Dermis microvascular lymphatic vessel endothelial cell (primary cell): Measurements from ENCODE around the gene SNN. TPM values are rescaled to one million over a fixed set of nuclear protein-coding genes. Genes with fewer than 3 reads are reported as not detected.

Source experiments
- DNase-seq, 2 donors: peaks; one replicate each; pipeline versions ENCODE4 v3.0.0 to v3.0.0-alpha.2; 2010; ENCODE audit warnings: low read depth in 2 of 2
- total RNA-seq: library from RNA; depleted of rRNA; stranded (reverse); fragments of >200 nt; gene quantifications from 2 replicates; pipeline ENCODE4 v1.2.1, GENCODE V29; 2014

SNN gene
- total RNA-seq, 1 donor from 2014 or later, result 41.6 TPM

DNA sequence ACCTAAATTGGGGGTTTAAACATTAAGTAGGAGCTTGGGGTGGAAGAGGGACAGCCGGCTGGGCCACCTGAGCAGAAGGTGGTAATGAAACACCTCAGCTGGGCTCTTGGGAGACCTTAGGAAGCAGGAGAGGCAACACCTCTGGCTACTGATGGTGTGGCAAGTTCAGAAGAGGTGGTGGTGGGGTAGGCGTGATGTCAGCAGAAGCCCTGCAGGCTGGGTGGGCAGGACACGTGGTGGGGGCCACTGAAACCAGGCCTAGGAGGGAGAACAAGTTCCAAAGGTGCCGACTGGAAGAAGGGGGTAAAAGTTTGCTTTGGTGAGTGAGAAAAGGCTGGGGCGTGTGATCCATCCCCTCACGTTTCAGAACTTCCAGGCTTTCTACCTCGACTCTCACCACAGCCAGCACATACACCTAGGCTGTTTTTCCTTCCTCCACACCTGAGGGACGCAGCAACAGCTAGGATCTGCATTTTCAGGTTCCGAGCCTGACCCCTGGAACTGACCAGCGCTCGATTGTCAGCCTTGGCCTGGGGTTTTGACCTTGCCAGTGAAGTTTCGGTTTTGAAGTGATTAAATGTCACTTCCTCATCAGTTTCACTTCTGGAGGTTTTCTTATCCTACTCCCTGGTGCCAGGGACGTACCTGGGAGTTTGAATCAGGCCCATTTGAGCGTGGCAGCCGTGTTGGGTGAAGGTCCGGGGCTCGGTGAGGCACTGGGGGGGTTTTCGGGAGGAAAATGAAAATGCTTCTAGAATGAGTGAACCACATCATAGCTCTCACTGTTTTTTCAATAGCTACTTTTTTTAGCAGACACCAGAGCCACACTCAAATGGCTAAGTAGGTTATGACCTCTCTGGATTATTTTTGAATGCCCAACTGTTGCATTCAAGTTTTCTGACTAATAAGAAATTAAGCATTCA, 10.0 kb downstream of the SNN start:
- no peak for DNase-seq

DNA sequence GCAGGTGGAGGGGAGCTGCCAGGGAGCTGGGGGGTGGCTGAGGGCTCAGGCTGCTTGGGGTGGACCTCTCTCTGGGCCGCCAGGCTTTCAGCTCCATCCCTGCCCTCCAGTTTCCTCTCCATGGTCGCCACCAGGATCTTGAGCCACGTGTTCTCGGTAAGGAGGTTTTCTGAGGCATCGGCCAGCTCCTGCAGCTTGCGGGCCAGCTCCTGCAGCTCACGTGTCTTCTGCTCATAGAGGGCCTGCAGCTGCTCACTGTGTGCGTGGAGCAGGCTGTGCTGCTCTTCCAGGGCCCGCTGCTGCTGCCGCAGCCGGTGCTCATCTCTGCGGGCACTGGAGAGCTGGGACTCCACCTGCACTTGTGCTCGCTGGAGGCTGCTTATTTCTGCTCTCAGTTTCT, 11.0 kb downstream of the SNN start:
- no peak for DNase-seq

DNA sequence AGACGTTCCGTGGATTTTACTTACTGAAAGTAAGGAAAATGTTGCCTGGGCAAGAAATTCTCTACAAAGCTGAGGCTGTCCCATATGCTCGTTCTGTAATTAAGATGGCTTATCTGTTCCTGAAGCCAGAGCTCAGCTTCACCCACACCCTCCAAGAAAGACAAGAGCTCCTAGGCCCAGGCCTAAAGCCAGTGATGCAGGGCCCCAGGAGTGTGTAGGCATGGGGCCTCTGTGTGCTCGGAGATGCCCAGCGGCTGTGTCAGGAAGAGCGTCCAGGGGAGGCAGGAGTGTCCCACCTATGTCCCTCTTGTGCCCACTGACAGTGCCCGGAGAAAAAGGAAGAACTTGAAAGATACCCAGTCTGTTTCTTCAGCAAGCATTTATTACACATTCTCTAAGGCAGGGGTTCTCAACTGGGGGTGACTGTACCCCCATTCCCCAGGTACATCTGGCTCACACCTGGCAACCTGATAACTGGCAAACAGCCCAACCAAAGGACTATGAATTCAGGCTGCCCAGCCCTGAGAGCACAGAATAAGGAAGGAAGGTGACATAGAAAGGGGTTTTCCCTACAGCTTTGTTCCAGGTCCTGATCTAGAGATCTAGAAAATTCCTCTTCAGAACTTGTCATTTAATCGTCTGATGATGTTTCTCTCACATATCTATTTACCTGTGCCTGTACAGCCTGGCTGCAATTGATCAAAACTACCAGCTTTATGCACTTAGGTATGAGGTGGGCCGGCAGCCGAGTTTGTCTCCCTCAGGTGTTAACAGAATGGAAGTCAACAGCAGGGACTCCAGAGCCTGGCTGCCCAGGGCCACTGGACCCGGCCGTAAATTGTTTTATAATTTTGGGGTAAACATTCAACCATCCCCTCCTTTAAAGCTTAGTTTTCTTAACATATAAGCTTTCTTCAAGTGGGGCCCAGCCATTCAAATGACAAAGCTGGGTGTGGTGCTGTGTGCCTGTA, 12.0 kb downstream of the SNN start:
- no peak for DNase-seq

DNA sequence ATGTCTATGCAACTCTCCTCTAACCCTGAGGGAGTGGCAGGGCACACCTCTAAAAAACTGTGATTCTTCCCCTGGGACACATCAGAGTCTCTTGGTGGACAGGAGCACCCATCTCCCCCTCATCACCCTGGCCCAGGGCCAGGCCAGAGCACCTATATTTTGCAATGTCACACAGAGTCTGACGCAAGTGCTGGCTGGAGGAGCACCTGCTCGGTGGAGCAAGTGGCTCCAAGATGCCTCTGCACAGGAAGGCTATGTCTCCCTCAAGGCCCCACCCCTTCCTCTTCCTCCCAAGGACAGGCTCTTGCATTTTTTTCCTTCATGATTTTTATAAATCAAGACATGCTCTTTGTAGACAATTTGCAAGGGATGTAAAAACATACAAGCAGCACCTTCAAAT, 13.3 kb downstream of the SNN start:
- DNase-seq, result no peak

DNA sequence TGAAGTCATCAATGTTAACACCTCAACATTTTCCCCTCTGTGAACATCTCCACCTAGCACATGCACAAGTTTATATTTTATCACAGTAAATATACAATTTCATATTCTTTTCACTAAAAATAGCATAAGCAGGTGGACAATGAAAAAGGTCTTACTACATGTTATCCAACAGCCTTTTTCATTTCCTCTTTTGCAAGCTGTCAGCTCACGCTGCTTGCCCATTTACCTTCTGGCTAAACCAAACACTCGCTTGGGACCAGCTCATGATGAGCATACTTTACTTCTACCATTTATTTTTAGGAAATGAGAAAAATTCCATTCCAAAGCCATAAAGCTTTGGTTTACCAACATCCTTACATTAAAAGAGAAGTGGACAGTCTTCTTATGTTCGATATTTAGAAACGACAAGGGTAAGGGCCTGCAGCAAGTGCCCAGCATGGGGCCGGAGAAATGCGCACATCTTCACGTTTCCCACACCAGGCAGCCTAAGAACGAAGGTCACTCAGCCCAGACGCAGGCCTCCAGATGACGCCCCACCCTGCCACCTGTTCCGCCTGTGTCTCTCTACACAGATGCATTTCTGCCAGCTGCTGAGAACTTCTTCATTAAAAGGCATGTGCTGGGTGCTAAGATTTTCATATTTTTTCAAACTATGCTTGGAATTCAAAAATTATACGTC, 13.9 kb downstream of the SNN start:
- no peak for DNase-seq

DNA sequence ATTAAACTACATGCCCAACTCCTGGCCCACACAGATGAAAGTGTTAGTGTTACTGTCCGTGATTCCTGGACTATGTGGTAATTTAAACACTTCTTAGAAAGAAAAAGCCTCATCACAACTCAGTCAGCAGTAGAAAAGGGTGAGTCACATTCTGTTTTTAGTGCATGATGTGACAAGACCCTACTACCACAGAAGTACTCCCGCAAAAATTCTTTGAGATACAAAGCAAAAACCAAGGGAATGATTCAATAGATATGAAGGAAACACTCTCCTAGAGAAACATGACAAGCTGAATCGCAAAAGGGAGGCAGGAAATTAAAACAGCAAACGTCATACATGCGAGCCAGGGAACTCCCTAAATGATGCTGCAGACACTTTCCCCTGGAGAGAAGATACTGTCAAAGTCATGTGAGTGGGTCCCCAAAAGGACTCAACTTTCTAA, 14.4 kb downstream of the SNN start:
- DNase-seq, result peak in 1 of 2 donors; percentile 23

DNA sequence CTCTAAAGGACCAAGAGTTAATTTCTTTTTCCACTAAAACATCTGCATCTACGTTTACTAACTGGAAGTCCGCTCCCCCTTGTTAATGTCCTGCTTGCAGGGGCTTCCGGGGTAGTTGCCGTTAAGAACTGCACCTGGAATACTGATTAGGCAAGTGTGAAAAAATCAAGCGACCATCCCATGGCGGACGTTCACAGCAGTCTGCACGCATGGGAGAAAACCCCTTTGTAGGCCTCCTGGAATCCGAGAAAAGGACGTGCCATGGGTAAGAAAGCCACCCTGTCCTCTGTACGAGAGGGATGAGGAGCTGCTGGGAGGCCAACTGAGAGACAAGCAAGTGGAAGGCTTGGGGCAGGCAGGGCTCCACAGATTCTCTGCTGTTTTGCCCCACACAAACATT, 14.9 kb downstream of the SNN start:
- DNase-seq, result no peak

DNA sequence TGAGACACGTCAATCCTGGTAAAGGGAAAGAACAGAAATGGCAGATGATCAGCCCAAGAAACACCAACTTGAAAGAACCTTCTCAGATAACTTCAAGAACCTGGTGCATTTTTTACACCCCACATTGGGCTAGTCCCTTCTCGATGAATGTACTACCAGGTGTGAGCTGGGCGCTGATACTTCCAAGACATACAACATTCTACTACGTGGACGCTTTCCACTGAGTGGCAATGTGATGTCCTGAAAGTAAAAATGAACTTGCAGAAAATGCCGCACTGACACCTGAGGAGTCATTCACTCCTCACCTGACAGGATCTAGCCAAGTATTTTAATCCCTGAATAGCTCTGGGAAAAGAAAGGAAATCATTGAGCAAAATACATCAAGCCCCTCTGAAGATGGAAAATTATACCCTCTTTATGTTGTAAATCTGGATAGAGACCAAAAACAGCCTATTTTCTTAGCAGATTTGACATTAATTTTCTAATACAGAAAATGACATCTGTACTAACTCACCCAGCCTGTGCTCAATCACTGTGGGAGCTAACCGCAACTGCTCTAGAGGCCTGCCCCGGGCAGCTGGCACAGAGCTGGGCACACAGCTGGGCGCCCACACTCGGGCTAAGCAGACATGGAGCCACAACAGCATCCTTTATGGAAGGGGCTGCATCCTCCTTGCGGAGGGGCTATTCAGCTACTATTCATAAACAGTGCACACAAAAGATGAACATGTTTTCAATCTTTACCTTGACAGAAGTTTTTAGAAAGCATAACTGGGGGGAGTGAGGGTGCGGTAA, 16.2 kb downstream of the SNN start:
- no peak for DNase-seq

DNA sequence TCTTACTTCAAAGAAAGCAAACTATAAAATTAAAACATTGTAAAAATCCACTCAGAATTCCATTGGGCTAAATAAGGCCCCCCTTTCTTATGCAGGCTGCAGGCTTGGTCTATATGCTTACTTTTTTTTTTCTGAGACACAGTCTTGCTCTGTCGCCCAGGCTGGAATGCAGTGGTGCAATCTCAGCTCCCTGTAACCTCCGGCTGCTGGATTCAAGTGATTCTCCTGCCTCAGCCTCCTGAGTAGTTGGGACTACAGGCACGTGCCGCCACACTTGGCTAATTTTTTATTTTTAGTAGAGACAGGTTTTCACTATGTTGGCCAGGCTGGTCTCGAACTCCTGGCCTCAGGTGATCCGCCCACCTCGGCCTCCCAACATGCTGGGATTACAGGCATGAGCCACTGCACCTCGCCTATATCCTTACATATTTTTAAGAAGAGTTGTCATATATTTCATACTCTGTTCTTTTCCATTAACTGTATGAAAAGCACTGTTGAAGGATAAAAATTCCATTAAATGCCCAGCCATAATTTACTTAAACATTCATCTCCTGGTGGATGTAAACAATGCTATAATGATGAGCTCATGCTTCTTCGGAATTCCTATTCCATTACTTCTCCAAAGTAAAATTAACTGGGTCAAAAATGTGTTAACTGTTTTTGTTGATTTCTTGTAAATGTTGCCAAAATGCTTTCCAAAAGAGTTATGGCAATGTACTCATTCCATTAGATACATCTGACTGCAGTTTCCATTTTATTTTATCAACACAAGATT, 17.8 kb downstream of the SNN start:
- no peak for DNase-seq

DNA sequence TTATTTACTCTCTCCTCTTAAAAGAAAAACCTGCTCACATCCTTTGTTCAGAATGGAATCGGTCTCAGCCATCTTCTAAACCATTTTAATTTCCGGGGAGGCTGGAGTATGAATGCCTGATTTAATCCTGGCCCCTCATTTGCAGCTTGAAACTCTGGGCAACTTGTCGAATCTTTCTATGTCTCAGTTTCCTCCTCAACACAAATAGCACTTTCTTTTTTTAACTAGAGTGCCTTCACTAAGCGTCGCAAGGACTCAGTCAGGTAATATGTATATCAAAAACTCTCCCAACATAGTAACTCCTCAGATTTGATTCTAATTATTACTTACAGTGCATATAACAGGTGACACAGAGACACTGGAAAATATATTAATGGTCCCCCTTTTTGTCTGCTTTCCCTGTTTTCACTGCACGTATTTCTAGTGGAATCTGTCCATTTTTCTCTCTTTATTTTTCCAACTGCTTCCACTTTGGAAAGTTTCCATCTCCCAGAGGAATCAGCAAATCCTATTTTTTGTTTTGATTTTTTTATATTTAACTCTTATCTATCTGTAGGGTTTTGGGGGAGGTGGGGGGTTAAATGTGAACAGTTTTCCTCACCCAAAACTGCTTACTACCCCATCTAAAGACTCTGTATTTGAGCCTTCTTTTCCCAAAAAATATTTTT, 18.6 kb downstream of the SNN start:
- DNase-seq, result no peak

DNA sequence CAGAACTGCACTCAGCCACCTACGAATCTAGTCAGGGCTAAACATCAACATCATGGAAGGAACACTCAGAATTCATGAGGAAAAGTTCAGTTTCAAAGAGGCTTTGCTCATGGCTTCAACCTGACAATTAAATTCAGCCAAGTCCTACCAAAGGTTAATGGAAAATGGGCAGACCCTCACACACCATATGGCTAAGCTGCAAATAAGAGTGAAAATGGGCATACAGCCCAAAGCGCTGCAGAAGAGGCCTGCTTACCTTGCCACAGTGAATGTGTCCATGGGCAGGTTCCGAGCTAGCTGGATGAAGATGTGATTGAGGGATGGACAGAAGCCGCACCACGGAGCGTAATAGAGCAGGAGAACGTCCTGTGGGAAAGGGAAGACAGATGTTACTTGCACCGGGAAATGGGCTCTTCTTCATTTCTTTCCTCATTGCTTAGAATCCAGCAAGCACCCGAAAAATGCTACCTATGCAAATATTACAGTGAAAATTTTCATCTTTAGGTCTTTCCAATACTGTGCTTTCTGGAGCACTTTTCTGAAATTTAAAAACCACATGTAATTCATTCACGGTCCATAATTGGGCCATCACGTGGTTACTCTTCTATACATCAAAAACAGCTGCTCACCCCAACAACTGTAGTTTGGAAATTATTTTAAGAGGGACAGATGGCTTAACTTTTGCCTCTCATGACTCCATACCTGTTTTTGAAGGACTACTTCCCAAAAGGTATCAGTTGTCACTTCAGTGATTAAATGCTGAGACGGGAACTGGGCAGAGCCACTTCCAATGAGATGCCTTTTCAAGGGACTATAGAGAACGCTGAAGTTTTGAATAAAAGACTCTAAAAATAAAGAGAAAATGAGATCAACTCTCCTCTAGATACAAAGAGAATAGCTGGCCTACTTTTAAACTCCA, 19.6 kb downstream of the SNN start:
- DNase-seq, result peak in 1 of 2 donors; percentile 29

DNA sequence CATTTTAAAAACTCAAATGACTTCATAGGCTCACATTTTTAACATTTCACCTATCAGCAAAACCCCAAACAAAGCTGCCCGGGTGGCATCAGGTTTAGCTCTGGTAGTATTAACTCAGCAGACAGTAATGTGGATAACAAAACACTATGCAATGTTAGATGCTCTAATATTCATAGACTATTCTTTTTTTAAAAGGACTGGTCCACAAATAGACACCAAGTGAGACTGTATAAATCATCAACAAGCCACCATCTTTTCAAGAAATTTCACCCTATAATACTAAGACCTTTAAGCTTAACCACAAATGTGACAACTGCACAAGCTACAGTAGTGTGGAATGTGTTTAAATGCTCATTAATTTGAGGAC, 20.2 kb downstream of the SNN start:
- no peak for DNase-seq

DNA sequence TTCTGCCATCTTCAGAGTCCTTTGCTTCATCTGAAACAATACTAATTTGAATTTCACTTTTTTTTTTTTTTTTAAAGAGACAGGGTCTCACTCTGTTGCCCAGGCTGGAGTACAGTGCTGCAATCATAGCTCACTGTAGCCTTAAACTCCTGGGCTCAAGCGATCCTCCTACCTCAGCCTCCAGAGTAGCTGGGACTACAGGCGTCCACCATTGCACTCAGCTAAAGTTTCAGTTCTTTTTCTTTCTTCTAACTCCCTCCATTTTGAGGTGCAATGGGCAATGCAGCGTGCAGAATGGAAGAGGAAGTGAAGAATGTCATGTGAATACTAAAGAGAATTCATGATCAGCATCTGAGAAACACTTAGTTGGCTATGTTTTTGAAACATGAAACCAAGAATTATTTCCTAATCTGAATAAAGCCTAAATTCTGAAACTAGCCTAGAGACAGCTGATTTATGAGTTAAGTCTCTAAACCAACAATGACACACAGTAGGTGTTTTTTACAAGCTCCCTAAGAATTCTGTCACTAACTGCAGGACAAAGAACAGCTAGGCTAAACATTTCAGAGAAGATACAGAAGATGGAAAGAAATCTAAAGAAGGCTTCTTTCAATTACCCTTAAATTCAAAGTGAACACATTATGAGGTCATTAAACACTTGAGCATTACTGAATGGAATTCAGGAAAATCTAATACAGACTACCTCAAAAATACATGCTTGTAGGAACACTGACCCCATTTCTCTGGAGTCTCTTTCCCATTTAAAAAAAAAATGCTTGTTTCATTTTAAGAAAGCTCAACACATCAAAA, 21.0 kb downstream of the SNN start:
- DNase-seq, result no peak

DNA sequence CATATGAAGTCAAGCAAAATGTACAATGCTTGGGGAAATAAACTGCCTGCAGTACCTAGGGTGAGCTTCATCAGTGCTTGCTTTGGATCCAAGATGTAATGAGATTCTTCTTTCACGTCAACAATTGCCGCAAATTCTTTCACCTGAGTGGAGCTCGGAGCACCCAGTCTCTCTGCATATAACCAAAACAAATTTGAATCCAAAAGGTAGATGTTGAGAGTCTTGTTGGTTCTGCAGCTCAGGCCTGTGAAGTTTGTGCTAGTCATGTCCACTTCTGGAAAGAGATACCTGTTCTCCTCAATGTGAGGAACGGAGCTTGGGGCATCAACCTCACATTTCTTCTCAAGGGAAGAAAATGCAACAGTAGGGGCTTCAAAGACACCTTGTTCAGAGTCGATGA, 23.0 kb downstream of the SNN start:
- no peak for DNase-seq

DNA sequence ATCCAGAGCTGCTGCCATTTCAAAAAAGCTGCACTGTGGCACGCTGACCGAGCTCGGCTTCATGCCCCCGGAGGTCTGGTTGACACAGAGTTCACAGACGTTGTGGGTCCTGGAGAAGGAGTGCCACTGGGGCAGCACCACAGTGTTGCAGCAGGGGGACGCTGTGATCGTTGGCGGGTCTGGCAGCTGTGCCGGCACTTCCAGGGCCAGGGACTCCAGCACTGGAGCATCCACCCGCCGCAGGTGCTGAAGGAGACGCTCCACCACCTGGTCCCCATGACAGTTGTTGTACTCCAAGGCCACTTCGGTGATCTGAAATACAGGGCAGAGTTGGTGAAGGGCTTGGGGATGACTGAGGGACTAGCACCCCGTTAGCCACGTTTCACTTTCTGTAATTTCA, 23.5 kb downstream of the SNN start:
- no peak for DNase-seq

DNA sequence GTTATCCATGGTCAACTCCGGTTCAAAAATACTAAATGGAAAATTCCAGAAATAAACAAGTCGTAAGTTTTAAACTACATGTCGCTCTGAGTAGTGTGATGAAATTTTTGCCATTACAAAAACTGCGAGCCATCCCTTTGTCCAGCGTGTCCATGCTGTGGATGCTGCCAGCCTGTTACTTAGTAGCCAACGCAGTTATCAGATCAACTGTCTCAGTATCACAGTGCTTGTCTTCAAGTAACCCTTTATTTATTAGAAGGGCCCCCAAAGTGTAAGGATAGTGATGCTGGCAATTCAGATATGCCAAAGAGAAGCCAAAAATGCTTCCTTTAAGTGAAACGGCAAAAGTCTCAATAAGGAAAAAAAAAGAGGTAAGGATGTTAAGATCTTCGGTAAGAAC, 23.9 kb downstream of the SNN start:
- DNase-seq, result no peak

DNA sequence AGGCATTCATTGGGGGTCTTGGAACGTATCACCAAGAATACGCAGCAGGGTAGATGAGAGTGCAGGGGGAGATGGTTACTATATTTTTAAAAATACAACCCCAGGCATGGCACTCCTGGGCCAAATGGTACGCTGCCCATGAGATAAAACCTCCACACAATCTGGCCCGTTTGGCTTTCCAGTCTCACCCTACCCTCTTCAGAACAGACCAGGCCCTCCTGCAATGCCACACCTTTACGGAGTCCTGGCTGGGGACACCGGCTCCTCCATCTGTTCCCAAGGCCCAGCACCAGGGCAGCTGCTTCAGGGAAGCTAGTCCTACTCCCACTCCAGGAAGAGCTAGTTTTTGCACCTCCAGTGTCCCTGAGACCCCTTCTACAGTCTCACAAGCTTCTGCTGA, 24.4 kb downstream of the SNN start:
- no peak for DNase-seq
